ENCODE results near the gene SYNPO2. TPM values are rescaled to one million over a fixed set of nuclear protein-coding genes. Genes with fewer than 3 reads are reported as not detected.

The SYNPO2 gene
- total and polyA plus RNA-seq, 10 of the 15 experiments (the other 5 are each of a cell fraction or from before 2014, with no cell fraction given), result 0.04 to 0.34 (median 0.28) TPM

DNA sequence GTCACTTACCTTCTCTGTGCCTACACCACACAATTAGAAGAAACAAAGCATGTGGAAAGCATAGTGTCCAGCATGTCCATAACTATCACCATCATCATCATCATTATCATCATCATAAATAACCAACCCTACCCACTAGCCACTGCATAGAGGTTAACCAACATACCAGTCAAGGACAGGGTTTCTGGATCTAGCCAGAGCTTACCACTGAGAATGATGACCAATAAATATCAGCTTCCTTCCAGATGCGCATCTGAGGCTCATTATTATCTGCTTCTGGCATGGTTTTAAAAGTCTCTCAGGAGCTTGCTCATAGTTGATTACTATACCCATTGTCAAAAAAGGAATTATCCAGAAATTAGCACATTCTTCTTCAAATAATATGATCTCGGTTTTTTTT lies 221.5 kb downstream of the SYNPO2 start (continued):
- TF ChIP-seq BACH1 (IDR thresholded peaks at IDR 0.05; ENCODE audit: borderline replicate concordance), result no peak
- TF ChIP-seq, protein P1, sequence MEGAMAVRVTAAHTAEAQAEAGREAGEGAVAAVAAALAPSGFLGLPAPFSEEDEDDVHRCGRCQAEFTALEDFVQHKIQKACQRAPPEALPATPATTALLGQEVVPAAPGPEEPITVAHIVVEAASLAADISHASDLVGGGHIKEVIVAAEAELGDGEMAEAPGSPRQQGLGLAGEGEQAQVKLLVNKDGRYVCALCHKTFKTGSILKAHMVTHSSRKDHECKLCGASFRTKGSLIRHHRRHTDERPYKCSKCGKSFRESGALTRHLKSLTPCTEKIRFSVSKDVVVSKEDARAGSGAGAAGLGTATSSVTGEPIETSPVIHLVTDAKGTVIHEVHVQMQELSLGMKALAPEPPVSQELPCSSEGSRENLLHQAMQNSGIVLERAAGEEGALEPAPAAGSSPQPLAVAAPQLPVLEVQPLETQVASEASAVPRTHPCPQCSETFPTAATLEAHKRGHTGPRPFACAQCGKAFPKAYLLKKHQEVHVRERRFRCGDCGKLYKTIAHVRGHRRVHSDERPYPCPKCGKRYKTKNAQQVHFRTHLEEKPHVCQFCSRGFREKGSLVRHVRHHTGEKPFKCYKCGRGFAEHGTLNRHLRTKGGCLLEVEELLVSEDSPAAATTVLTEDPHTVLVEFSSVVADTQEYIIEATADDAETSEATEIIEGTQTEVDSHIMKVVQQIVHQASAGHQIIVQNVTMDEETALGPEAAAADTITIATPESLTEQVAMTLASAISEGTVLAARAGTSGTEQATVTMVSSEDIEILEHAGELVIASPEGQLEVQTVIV (IDR thresholded peaks at IDR 0.05; ENCODE audit: borderline replicate concordance, partially characterized antibody), result no peak

Other genes starting within 250 kb of the SYNPO2 start
- 11.2 and 16.9 TPM in 2 replicates for gene METTL14, start 203.5 kb upstream of the SYNPO2 start, total RNA-seq (2014; rRNA removed)
- 25.8 and 31.0 TPM in 2 replicates for gene METTL14, start 203.5 kb upstream of the SYNPO2 start, total RNA-seq (2014; rRNA removed; fragmentation: Illumina TruSeq; extraction: Trizol)
- gene METTL14, start 203.5 kb upstream of the SYNPO2 start, total RNA-seq (2021), result 34.9 and 40.2 TPM in 2 replicates
- 27.7 and 41.0 TPM in 2 replicates for gene METTL14, start 203.5 kb upstream of the SYNPO2 start, polyA plus RNA-seq (2011; rRNA removed)
- gene METTL14, start 203.5 kb upstream of the SYNPO2 start, polyA plus RNA-seq (2014; fragmentation: Illumina TruSeq; extraction: Trizol), result 37.7 and 46.5 TPM in 2 replicates
- 10 to 100 TPM; 14.8 to 18.0 TPM for gene METTL14, start 203.5 kb upstream of the SYNPO2 start, polyA plus RNA-seq (2014; fragmentation: Nextera tagmentation; extraction: Ambion mirVana)
- 18.9 and 27.4 TPM in 2 replicates for gene METTL14, start 203.5 kb upstream of the SYNPO2 start, polyA plus RNA-seq (2014; rRNA removed)
- 10 to 100 TPM; 43.2 to 44.9 TPM for gene METTL14, start 203.5 kb upstream of the SYNPO2 start, polyA plus RNA-seq (2016; fragmentation: Nextera tagmentation; extraction: Ambion mirVana)
- 23.2 and 26.9 TPM in 2 replicates for gene SEC24D, start 52.7 kb upstream of the SYNPO2 start, total RNA-seq (2014; rRNA removed)
- 28.0 and 30.7 TPM in 2 replicates for gene SEC24D, start 52.7 kb upstream of the SYNPO2 start, total RNA-seq (2014; rRNA removed; fragmentation: Illumina TruSeq; extraction: Trizol)
- 45.9 and 46.0 TPM in 2 replicates for gene SEC24D, start 52.7 kb upstream of the SYNPO2 start, total RNA-seq (2021)
- gene SEC24D, start 52.7 kb upstream of the SYNPO2 start, polyA plus RNA-seq (2011; rRNA removed), result 20.7 and 21.9 TPM in 2 replicates
- 39.0 and 46.8 TPM in 2 replicates for gene SEC24D, start 52.7 kb upstream of the SYNPO2 start, polyA plus RNA-seq (2014; fragmentation: Illumina TruSeq; extraction: Trizol)
- gene SEC24D, start 52.7 kb upstream of the SYNPO2 start, polyA plus RNA-seq (2014; fragmentation: Nextera tagmentation; extraction: Ambion mirVana), result 10 to 100 TPM; 12.8 to 16.0 TPM
- gene SEC24D, start 52.7 kb upstream of the SYNPO2 start, polyA plus RNA-seq (2014; rRNA removed), result 20.1 and 21.2 TPM in 2 replicates
- 10 to 100 TPM; 54.5 to 61.9 TPM for gene SEC24D, start 52.7 kb upstream of the SYNPO2 start, polyA plus RNA-seq (2016; fragmentation: Nextera tagmentation; extraction: Ambion mirVana)
- not detected in 2 replicates for gene MYOZ2, start 247.0 kb downstream of the SYNPO2 start, total RNA-seq (2014; rRNA removed)
- not detected in 2 replicates for gene MYOZ2, start 247.0 kb downstream of the SYNPO2 start, total RNA-seq (2014; rRNA removed; fragmentation: Illumina TruSeq; extraction: Trizol)
- not detected in 2 replicates for gene MYOZ2, start 247.0 kb downstream of the SYNPO2 start, total RNA-seq (2021)
- gene MYOZ2, start 247.0 kb downstream of the SYNPO2 start, polyA plus RNA-seq (2011; rRNA removed), result not detected in 2 replicates
- gene MYOZ2, start 247.0 kb downstream of the SYNPO2 start, polyA plus RNA-seq (2014; fragmentation: Illumina TruSeq; extraction: Trizol), result not detected in 2 replicates
- gene MYOZ2, start 247.0 kb downstream of the SYNPO2 start, polyA plus RNA-seq (2014; fragmentation: Nextera tagmentation; extraction: Ambion mirVana), result not detected
- not detected in 2 replicates for gene MYOZ2, start 247.0 kb downstream of the SYNPO2 start, polyA plus RNA-seq (2014; rRNA removed)
- gene MYOZ2, start 247.0 kb downstream of the SYNPO2 start, polyA plus RNA-seq (2016; fragmentation: Nextera tagmentation; extraction: Ambion mirVana), result not detected

Data from GM12878 (cell line).